Caco-2 (cell line): Measurements from ENCODE around the gene DHX38. TPM values are rescaled to one million over a fixed set of nuclear protein-coding genes. Genes with fewer than 3 reads are reported as not detected.
"Not testable (repeated sequence)": the region's sequence is repeated elsewhere in the genome, so short reads cannot be mapped to it uniquely, and the experiment has no call there.

ENCODE experiments used
- BruUV-seq: library from RNA; stranded (reverse); fragments of 400-500 nt; replicated peaks from 2 replicates; lab custom pipeline; 2021; lab: Mats Ljungman, UMichigan
- CTCF ChIA-PET: fragments of 300-600 bp; sonication (Branson Sonifier 250); formaldehyde crosslinking; loops from one replicate; lab custom pipeline; 2022; ENCODE audit warnings: antibody characterized with exemption; lab: Charles Lee
- POLR2A ChIA-PET: fragments of 300-600 bp; sonication (Branson Sonifier 250); formaldehyde crosslinking; loops from one replicate; lab custom pipeline; 2022; ENCODE audit warnings: antibody characterized with exemption; lab: Charles Lee
- DNase-seq, 2 experiments: peaks; one replicate each; pipeline versions ENCODE4 v3.0.0 to v3.0.0-alpha.2; 2020 to 2022
- H3K27me3 ChIP-seq: replicated peaks from 2 replicates; pipeline ENCODE4 v1.6.0; 2011; ENCODE audit warnings: low read length; ENCODE audit not compliant: control insufficient read depth, insufficient read depth
- H3K36me3 ChIP-seq: 2 replicates; pipeline ENCODE4 v1.5.1; 2011; ENCODE audit warnings: low read length; ENCODE audit not compliant: control insufficient read depth, insufficient read depth
- H3K4me1 ChIP-seq: fragments of 250-450 bp; sonication (Bioruptor Pico); 2 replicates; pipeline ENCODE4 v1.5.1; 2020; ENCODE audit warnings: mild to moderate bottlenecking
- H3K4me3 ChIP-seq: 2 replicates; pipeline ENCODE4 v1.5.1; 2011; ENCODE audit warnings: low read depth, mild to moderate bottlenecking, control low read depth, low read length
- H3K9me3 ChIP-seq: fragments of 250-450 bp; sonication (Bioruptor Pico); 2 replicates; pipeline ENCODE4 v1.5.1; 2020; ENCODE audit warnings: mild to moderate bottlenecking, moderate library complexity
- H3K27ac Mint-ChIP-seq: one replicate; pipeline ENCODE4 v1.8.0; 2022; ENCODE audit warnings: mixed read lengths; ENCODE audit not compliant: unreplicated experiment
- H3K27me3 Mint-ChIP-seq: one replicate; pipeline ENCODE4 v1.8.0; 2022; ENCODE audit warnings: mixed read lengths; ENCODE audit not compliant: insufficient read depth, unreplicated experiment
- H3K36me3 Mint-ChIP-seq: one replicate; pipeline ENCODE4 v1.8.0; 2022; ENCODE audit warnings: mild to moderate bottlenecking, mixed read lengths; ENCODE audit not compliant: insufficient read depth, unreplicated experiment
- H3K4me1 Mint-ChIP-seq: one replicate; pipeline ENCODE4 v1.8.0; 2022; ENCODE audit warnings: low read depth, mixed read lengths; ENCODE audit not compliant: unreplicated experiment
- H3K4me3 Mint-ChIP-seq: one replicate; pipeline ENCODE4 v1.8.0; 2022; ENCODE audit warnings: mild to moderate bottlenecking, moderate library complexity, mixed read lengths; ENCODE audit not compliant: unreplicated experiment
- H3K9me3 Mint-ChIP-seq: one replicate; pipeline ENCODE4 v1.8.0; 2022; ENCODE audit warnings: mixed read lengths; ENCODE audit not compliant: unreplicated experiment
- intact Hi-C: fragments of 100-400 bp; cut with micrococcal nuclease; formaldehyde crosslinking; loops from one replicate; pipeline ENCODE4 v1.10.0; 2022; ENCODE audit not compliant: unreplicated experiment
- total RNA-seq: library from RNA; stranded (reverse); gene quantifications from 2 replicates; pipeline ENCODE4 v1.2.3, GENCODE V29; 2022
- TF ChIP-seq, protein P1 (sequence below), 2 experiments: fragments of 200-600 bp in 1 of 2; IDR thresholded peaks; 1 replicate in 1 of 2; 2 replicates in 1 of 2; pipeline versions ENCODE4 v1.5.1 to v1.8.0; 2011 to 2022; ENCODE audit warnings: antibody characterized with exemption in 1 of 2, control low read depth in 1 of 2, inconsistent platforms in 1 of 2, low read depth in 1 of 2, low read length in 1 of 2, mild to moderate bottlenecking in 1 of 2, moderate library complexity in 1 of 2; ENCODE audit not compliant: insufficient read depth in 1 of 2, severe bottlenecking in 1 of 2, unreplicated experiment in 1 of 2

The DHX38 gene
- total RNA-seq, 1 experiment from 2014 or later, result 89.1 TPM

DNA sequence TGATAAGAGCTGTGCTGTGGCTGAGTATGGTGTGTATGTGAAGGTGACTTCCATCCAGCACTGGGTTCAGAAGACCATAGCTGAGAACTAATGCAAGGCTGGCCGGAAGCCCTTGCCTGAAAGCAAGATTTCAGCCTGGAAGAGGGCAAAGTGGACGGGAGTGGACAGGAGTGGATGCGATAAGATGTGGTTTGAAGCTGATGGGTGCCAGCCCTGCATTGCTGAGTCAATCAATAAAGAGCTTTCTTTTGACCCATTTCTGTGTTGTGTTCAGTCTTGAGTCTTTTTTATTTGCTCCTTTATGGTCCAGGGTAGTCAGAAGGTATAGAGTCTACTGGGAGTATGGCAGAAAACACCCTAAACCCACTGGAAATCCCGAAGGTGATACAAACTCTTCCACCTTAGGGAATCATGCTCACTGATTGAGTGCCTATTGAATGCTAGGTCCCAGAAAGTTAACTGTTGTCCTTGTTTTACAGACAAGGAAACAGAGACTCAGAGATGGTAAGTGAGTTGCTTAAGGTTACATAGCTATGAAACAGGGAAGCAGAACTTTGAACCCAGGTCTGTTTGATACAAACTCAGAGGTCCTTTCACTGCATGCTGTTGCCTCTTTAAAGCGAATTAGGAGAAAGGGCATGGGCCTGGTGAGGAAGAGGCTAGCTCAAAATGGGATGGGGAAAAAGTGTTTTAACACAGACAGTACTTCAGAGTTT lies 16.5 kb upstream of the DHX38 start:
- H3K4me1 ChIP-seq, H3K4me3 Mint-ChIP-seq, DNase-seq, intact Hi-C loops, H3K27me3 Mint-ChIP-seq, H3K4me3 ChIP-seq, H3K9me3 Mint-ChIP-seq, H3K27me3 ChIP-seq, POLR2A ChIA-PET, H3K36me3 ChIP-seq, H3K27ac Mint-ChIP-seq, BruUV-seq, H3K4me1 Mint-ChIP-seq, H3K36me3 Mint-ChIP-seq, H3K9me3 ChIP-seq: not testable (repeated sequence)
- CTCF ChIA-PET, result interaction anchor here (1.0 kb wide), 1 partner anchor 8 kb away, joined by 3 read pairs; no protein-coding TSS in a partner anchor

- CTCF ChIA-PET, result no interaction called here
- Histone ChIP-seq H3K4me3 (no peak overlapping the region), H3K4me1 (no peaks in the 10 kb centered on the region), H3K9me3 (peaks cover 12% of the 10 kb centered on the region; the same call in 1 of the 2 replicates), H3K27me3 (no peaks in the 10 kb centered on the region), H3K36me3 (peaks cover 2% of the 10 kb centered on the region)
- Mint-ChIP-seq H3K36me3 (peaks cover 42% of the 10 kb centered on the region), H3K4me1 (peaks cover 8% of the 10 kb centered on the region), H3K27ac (no peak overlapping the region), H3K4me3 (no peak overlapping the region), H3K27me3 (no peaks in the 10 kb centered on the region), H3K9me3 (peaks cover 27% of the 10 kb centered on the region)
- no peak for DNase-seq
- TF ChIP-seq, protein P1, sequence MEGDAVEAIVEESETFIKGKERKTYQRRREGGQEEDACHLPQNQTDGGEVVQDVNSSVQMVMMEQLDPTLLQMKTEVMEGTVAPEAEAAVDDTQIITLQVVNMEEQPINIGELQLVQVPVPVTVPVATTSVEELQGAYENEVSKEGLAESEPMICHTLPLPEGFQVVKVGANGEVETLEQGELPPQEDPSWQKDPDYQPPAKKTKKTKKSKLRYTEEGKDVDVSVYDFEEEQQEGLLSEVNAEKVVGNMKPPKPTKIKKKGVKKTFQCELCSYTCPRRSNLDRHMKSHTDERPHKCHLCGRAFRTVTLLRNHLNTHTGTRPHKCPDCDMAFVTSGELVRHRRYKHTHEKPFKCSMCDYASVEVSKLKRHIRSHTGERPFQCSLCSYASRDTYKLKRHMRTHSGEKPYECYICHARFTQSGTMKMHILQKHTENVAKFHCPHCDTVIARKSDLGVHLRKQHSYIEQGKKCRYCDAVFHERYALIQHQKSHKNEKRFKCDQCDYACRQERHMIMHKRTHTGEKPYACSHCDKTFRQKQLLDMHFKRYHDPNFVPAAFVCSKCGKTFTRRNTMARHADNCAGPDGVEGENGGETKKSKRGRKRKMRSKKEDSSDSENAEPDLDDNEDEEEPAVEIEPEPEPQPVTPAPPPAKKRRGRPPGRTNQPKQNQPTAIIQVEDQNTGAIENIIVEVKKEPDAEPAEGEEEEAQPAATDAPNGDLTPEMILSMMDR (IDR thresholded peaks at IDR 0.05; ENCODE audit: insufficient read depth in 1 of 2, low read depth in 1 of 2, low read length in 1 of 2, severe bottlenecking in 1 of 2, unreplicated experiment in 1 of 2), result no peak
- POLR2A ChIA-PET, result interaction anchor here (1.0 kb wide), 1 partner anchor 10 kb away, joined by 3 read pairs; the partner anchor contains the start of genes DHX38 and TXNL4B
- no TSS peak for BruUV-seq
- intact Hi-C loops, result no loop called here
Observed at GRCh38 chr16:72083778-72084404, 9.8 kb upstream of the DHX38 start.

GRCh38 chr16:72084445-72084844 lies 9.2 kb upstream of the DHX38 start:
- TF ChIP-seq, protein P1 (IDR thresholded peaks at IDR 0.05; ENCODE audit: insufficient read depth in 1 of 2, low read depth in 1 of 2, low read length in 1 of 2, severe bottlenecking in 1 of 2, unreplicated experiment in 1 of 2), result no peak
- Histone ChIP-seq H3K36me3 (peaks cover 2% of the 10 kb centered on the region), H3K9me3 (peaks cover 12% of the 10 kb centered on the region; the same call in 1 of the 2 replicates), H3K4me3 (no peak overlapping the region), H3K27me3 (no peaks in the 10 kb centered on the region), H3K4me1 (no peaks in the 10 kb centered on the region)
- Mint-ChIP-seq H3K4me1 (peaks cover 8% of the 10 kb centered on the region), H3K36me3 (peaks cover 47% of the 10 kb centered on the region), H3K27ac (no peak overlapping the region), H3K4me3 (no peak overlapping the region), H3K27me3 (no peaks in the 10 kb centered on the region), H3K9me3 (peaks cover 27% of the 10 kb centered on the region)
- CTCF ChIA-PET, result no interaction called here
- POLR2A ChIA-PET, result no interaction called here
- DNase-seq, result no peak
- intact Hi-C loops, result no loop called here
- no TSS peak for BruUV-seq
